Measurements from ENCODE around the gene ALDH8A1.

ALDH8A1 gene

DNA sequence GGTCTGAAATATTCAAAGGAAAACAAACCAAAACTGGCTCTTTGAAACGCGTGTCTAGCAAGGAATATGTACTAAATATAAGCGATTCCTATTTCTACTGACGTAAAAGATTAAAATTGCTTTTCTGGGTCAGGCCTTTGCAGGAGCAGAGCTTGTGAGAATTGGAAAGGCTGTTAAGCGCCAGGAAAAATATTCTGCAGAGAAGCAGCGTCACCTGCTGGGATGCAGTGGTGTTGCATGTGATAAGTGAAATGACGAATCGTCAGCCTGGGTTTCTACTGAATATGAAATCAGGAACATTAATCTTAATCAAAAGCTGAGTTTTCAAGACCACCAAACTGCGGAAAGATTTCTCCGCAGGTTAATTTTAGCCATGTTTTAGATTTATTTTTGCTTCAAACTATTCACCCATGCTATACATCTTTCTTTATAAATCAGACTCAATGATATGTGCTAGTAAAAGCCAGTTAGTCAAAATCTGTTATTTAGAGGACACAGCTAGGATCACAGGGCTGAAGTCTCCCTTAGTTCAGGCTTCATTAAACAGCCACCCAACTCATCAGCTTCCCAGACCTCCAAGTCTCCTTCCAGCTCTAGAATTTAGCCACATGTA, 67.4 kb downstream of the ALDH8A1 start:
- H3K9me3 ChIP-seq (ENCODE audit: control insufficient read depth, insufficient read depth, low read length), result no peaks in the 10 kb centered on the region
- H3K4me1 ChIP-seq (ENCODE audit: control insufficient read depth, insufficient read depth, low read length), result no peaks in the 10 kb centered on the region
- no peak overlapping the region for H3K9ac ChIP-seq (ENCODE audit: low read depth, low read length)
- H3K4me3 ChIP-seq (ENCODE audit: low read depth, low read length), result no peak overlapping the region
- H3K36me3 ChIP-seq (ENCODE audit: control insufficient read depth, insufficient read depth, low read length), result no peaks in the 10 kb centered on the region
- no peaks in the 10 kb centered on the region for H3K27me3 ChIP-seq (ENCODE audit: control insufficient read depth, insufficient read depth, low read length)

- H3K9ac ChIP-seq (ENCODE audit: low read depth, low read length), result no peak overlapping the region
- H3K4me1 ChIP-seq (ENCODE audit: control insufficient read depth, insufficient read depth, low read length), result no peaks in the 10 kb centered on the region
These were observed 69.3 kb downstream of the ALDH8A1 start for GRCh38 chr6:134880487-134881190.

DNA sequence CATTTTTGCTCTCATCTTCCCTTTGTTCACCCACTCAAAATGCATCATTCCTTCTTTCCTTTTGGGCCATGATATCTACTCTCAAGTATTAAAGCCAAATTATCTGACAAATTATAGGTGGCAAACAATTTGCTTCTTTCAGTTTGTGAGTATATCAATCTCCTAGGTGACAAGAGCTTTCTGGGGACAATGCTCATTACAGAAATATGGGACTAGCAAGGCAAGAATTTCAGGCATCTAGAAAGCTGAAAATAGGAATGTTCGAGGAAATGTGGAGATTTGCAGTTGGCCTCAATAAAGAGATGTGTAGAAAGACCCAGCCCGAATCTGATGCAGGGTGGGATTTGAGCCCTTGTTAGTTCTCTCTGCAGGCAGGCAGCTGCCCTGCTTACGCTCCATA, 71.8 kb downstream of the ALDH8A1 start:
- Histone ChIP-seq H3K27me3 (ENCODE audit: control insufficient read depth, insufficient read depth, low read length) (no peaks in the 10 kb centered on the region), H3K9ac (ENCODE audit: low read depth, low read length) (no peak overlapping the region), H3K36me3 (ENCODE audit: control insufficient read depth, insufficient read depth, low read length) (no peaks in the 10 kb centered on the region), H3K4me3 (ENCODE audit: low read depth, low read length) (no peak overlapping the region), H3K4me1 (ENCODE audit: control insufficient read depth, insufficient read depth, low read length) (no peaks in the 10 kb centered on the region), H3K9me3 (ENCODE audit: control insufficient read depth, insufficient read depth, low read length) (peaks cover 10% of the 10 kb centered on the region)

More at GRCh38 chr6:134880487-134881190, 69.3 kb downstream of the ALDH8A1 start:
- Histone ChIP-seq H3K27me3 (ENCODE audit: control insufficient read depth, insufficient read depth, low read length) (no peaks in the 10 kb centered on the region), H3K4me3 (ENCODE audit: low read depth, low read length) (no peak overlapping the region), H3K36me3 (ENCODE audit: control insufficient read depth, insufficient read depth, low read length) (no peaks in the 10 kb centered on the region), H3K9me3 (ENCODE audit: control insufficient read depth, insufficient read depth, low read length) (peaks cover 2% of the 10 kb centered on the region)

- no peaks in the 10 kb centered on the region for H3K27me3 ChIP-seq (ENCODE audit: control insufficient read depth, insufficient read depth, low read length)
These were observed 74.5 kb downstream of the ALDH8A1 start for GRCh38 chr6:134875367-134875766.

GRCh38 chr6:134873500-134874388, 76.2 kb downstream of the ALDH8A1 start:
- Histone ChIP-seq H3K27me3 (ENCODE audit: control insufficient read depth, insufficient read depth, low read length) (no peaks in the 10 kb centered on the region), H3K9me3 (ENCODE audit: control insufficient read depth, insufficient read depth, low read length) (peaks cover 10% of the 10 kb centered on the region), H3K9ac (ENCODE audit: low read depth, low read length) (no peak overlapping the region), H3K4me1 (ENCODE audit: control insufficient read depth, insufficient read depth, low read length) (no peaks in the 10 kb centered on the region), H3K36me3 (ENCODE audit: control insufficient read depth, insufficient read depth, low read length) (no peaks in the 10 kb centered on the region), H3K4me3 (ENCODE audit: low read depth, low read length) (no peak overlapping the region)

More at GRCh38 chr6:134875367-134875766, 74.5 kb downstream of the ALDH8A1 start:
- no peak overlapping the region for H3K4me3 ChIP-seq (ENCODE audit: low read depth, low read length)
- no peak overlapping the region for H3K9ac ChIP-seq (ENCODE audit: low read depth, low read length)
- peaks cover 10% of the 10 kb centered on the region for H3K9me3 ChIP-seq (ENCODE audit: control insufficient read depth, insufficient read depth, low read length)
- no peaks in the 10 kb centered on the region for H3K36me3 ChIP-seq (ENCODE audit: control insufficient read depth, insufficient read depth, low read length)
- no peaks in the 10 kb centered on the region for H3K4me1 ChIP-seq (ENCODE audit: control insufficient read depth, insufficient read depth, low read length)

DNA sequence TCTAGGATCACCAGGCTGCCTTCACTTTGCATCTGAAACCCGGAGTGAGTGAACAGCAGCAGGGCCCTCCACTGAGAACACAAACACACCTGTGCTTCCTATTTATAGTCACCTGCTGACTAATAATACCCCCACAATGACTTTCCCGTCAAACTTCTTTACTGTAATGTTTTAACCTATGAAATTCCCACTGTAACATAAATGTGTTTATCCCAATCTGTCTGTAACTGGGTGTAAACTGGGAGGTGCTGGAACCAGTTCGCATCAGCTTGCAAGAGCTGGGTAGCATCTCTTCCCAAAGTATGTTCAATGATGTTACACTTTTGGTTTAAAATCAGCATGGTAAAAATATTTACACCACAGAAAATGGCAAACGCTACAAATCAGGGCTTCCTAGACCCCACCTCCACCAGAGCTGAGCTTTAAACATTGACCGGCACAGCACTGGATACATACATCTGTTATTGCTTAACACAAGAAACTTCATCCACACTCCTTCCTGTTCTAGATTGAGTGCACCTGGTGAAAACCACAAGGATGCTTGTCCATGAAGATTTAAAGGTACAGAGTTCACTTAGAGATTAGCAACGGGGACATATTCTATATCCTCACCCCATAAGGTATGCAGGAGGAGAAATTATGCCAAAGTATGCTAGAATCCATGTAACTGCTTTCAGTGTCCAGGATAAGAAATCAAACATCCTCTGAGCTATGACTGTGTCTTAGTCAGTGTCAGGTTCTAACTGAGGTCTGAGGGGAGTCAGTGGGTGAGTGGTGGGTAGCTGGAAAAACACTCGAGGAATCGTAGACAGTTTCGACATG, 79.0 kb downstream of the ALDH8A1 start:
- H3K27me3 ChIP-seq (ENCODE audit: control insufficient read depth, insufficient read depth, low read length), result no peaks in the 10 kb centered on the region
- H3K4me1 ChIP-seq (ENCODE audit: control insufficient read depth, insufficient read depth, low read length), result no peaks in the 10 kb centered on the region
- no peak overlapping the region for H3K4me3 ChIP-seq (ENCODE audit: low read depth, low read length)
- peaks cover 10% of the 10 kb centered on the region for H3K9me3 ChIP-seq (ENCODE audit: control insufficient read depth, insufficient read depth, low read length)
- no peaks in the 10 kb centered on the region for H3K36me3 ChIP-seq (ENCODE audit: control insufficient read depth, insufficient read depth, low read length)
- H3K9ac ChIP-seq (ENCODE audit: low read depth, low read length), result no peak overlapping the region

DNA sequence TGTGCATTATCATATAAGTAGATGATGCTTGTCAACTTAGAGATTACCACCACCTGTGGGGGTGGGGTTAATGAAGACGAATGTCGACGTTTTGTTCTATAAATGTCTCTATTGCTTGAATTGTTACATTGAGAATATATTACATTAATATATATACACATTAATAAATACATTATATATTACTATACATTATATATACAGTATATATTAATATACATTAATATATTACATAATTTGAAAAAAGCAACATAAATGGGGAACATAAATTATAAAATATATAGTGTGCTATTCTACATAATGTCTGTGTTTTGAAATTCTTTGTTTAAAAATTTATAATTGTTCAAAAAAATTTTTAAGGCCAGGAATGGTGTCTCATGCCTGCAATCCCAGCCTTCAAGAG, 81.1 kb downstream of the ALDH8A1 start:
- Histone ChIP-seq H3K36me3 (ENCODE audit: control insufficient read depth, insufficient read depth, low read length) (no peaks in the 10 kb centered on the region), H3K4me3 (ENCODE audit: low read depth, low read length) (no peak overlapping the region), H3K9ac (ENCODE audit: low read depth, low read length) (no peak overlapping the region), H3K4me1 (ENCODE audit: control insufficient read depth, insufficient read depth, low read length) (no peaks in the 10 kb centered on the region), H3K9me3 (ENCODE audit: control insufficient read depth, insufficient read depth, low read length) (peaks cover 2% of the 10 kb centered on the region), H3K27me3 (ENCODE audit: control insufficient read depth, insufficient read depth, low read length) (no peaks in the 10 kb centered on the region)

Measured in iPS-15b (cell line).